Neutrophil (primary cell): ENCODE data around the gene KANK2.

ENCODE experiments used
- H3K27ac ChIP-seq: fragments of 200-600 bp; sonication (generic); 2 replicates; pipeline ENCODE4 v1.5.1; 2016; ENCODE audit warnings: mild to moderate bottlenecking, moderate library complexity
- H3K27me3 ChIP-seq: fragments of 200-600 bp; sonication (generic); 2 replicates; pipeline ENCODE4 v1.6.0; 2016; ENCODE audit warnings: mild to moderate bottlenecking
- H3K36me3 ChIP-seq: fragments of 200-600 bp; sonication (generic); 2 replicates; pipeline ENCODE4 v1.5.1; 2017
- H3K4me1 ChIP-seq, 2 experiments: fragments of 200-600 bp in 1 of 2; sonication (generic) in 1 of 2; 1 replicate in 1 of 2; 2 replicates in 1 of 2; pipeline versions ENCODE4 v1.5.1 to v1.6.1; 2013 to 2016; ENCODE audit warnings: low read depth in 1 of 2, low read length in 1 of 2, mild to moderate bottlenecking in 1 of 2, moderate library complexity in 1 of 2; ENCODE audit not compliant: control insufficient read depth in 1 of 2, insufficient read depth in 1 of 2
- H3K4me3 ChIP-seq, 2 experiments: fragments of 200-600 bp in 1 of 2; sonication (generic) in 1 of 2; 1 replicate in 1 of 2; 2 replicates in 1 of 2; pipeline ENCODE4 v1.5.1; 2013 to 2016; ENCODE audit warnings: low read depth in 1 of 2, low read length in 1 of 2, mild to moderate bottlenecking in 1 of 2, moderate library complexity in 1 of 2
- H3K9me3 ChIP-seq: fragments of 200-600 bp; sonication (generic); 2 replicates; pipeline ENCODE4 v1.5.1; 2016
- TF ChIP-seq, protein P1 (sequence below): fragments of 200-600 bp; sonication (generic); IDR thresholded peaks from 2 replicates; pipeline ENCODE4 v1.5.1; 2016; ENCODE audit warnings: antibody characterized with exemption

Gene KANK2

DNA sequence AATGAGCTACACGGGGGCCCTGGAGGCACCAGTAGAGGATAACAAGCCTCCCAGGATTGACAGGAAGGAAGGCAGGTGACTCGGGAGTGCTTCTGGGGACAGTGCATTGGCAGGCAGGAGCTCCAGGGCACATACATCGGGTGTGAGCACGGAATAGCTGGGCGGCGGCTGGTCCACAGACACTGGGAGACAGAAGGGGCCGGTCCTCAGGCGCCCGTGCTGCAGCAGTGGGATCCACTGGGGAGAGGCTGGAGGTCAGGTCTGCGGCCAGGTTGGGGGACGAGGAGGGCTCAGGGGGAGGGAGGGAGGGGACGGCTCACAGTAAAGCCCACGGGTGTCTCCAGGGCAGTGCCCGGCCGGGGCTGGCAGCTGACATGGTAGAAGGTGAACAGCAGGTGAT lies 40.0 kb upstream of the KANK2 start:
- TF ChIP-seq, protein P1, sequence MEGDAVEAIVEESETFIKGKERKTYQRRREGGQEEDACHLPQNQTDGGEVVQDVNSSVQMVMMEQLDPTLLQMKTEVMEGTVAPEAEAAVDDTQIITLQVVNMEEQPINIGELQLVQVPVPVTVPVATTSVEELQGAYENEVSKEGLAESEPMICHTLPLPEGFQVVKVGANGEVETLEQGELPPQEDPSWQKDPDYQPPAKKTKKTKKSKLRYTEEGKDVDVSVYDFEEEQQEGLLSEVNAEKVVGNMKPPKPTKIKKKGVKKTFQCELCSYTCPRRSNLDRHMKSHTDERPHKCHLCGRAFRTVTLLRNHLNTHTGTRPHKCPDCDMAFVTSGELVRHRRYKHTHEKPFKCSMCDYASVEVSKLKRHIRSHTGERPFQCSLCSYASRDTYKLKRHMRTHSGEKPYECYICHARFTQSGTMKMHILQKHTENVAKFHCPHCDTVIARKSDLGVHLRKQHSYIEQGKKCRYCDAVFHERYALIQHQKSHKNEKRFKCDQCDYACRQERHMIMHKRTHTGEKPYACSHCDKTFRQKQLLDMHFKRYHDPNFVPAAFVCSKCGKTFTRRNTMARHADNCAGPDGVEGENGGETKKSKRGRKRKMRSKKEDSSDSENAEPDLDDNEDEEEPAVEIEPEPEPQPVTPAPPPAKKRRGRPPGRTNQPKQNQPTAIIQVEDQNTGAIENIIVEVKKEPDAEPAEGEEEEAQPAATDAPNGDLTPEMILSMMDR: no peak
- Histone ChIP-seq H3K4me3 (no peak overlapping the region), H3K36me3 (no peaks in the 10 kb centered on the region), H3K4me1 (no peaks in the 10 kb centered on the region), H3K27me3 (peaks cover under 1% of the 10 kb centered on the region), H3K27ac (no peak overlapping the region), H3K9me3 (no peaks in the 10 kb centered on the region)

DNA sequence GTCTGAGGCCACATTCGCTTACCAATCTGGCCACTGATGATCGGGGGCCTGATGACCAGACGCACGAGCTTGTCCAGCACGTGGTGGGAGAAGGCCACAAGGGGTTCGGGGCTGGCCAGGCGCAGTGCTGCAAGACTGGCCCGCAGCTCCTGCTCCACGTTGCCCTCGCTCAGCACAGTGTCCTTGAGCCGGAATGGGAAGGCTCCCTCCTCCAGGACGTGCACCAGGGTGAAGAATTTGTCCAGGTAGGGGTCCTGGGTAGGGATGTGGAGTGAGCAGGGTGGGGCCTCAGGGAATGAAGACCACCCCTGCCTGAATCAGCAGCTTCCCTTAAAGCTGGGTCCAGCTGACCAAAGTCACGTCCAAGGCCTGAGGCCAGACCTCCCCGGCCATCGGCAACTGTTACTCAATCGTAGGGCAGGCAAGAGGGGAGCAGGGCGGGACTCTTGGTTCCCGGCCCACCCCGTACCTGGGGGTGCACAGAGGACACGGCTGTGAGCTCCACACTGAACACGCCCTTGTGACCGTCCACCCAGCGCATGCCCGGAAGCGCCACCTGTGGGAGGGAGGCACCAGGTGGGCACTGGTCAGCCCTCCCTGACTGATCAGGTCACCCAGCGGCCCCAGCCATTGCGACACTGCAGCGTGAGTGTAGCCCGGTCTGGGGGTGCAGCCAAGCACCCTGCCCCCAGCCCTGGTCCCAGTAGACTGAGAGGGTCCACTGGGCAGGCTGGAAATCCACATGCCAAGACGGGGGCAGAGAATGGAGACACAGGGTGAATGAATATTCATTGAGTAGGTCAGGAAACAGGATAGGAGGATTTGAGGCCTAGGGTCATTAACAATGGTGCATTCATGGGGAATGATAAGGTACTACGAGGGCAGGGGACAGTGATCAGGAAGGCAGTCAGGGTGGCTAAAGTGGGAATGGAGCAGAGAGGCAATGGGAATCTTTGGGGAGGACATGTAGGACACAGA lies 39.3 kb upstream of the KANK2 start:
- no peak overlapping the region for H3K27ac ChIP-seq
- H3K4me1 ChIP-seq: no peaks in the 10 kb centered on the region
- no peaks in the 10 kb centered on the region for H3K36me3 ChIP-seq
- H3K9me3 ChIP-seq: no peaks in the 10 kb centered on the region
- H3K4me3 ChIP-seq: no peak overlapping the region
- TF ChIP-seq, protein P1: no peak
- no peaks in the 10 kb centered on the region for H3K27me3 ChIP-seq

DNA sequence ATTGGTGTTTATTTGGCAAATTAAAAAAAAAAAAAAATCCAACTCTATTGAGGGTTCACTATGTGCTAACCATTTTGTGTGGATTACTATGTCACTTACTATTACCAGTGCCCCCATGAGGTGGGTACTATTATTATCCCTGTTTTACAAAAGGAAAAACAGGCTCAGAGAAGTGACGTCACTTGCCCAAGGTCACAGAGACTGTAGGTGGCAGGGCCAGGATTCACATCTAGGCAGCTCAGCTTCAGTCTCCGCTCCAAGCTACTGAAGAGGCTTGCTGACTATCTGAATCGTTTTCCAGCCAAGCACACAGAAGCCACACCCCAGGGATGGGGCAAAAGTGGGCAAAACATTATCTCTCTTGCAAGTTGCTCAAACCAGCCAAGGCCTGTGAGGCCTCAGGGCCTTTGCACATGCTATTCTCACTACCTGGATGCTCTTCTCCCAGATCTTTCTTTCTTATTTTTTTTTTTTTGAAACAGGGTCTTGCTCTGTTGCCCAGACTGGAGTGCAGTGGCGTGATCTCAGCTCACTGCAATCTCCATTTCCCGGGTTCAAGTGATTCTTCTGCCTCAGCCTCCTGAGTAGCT lies 37.2 kb upstream of the KANK2 start:
- H3K4me1 ChIP-seq: no peaks in the 10 kb centered on the region
- H3K27me3 ChIP-seq: no peaks in the 10 kb centered on the region
- H3K9me3 ChIP-seq: no peaks in the 10 kb centered on the region
- no peak overlapping the region for H3K4me3 ChIP-seq
- no peak overlapping the region for H3K27ac ChIP-seq
- H3K36me3 ChIP-seq: no peaks in the 10 kb centered on the region
- TF ChIP-seq, protein P1: no peak

DNA sequence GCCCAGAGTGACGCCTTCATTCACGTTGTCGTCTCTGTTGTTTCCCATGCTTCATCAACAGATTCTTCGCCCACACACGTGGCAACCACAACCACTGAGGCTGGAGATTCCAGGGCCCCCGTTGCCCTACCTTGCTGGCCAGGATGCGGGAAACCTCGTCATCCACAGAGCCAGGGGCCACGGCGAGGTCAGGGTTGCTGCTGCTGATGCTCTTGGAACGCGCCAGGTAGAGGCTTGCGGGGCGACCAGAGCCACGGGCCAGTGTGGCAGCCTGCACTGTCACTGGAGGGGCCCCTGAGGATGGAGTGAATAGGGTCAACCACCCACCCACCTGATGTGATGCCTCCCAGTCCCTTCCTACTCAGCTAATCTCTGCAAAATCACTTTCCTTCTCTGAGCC lies 35.7 kb upstream of the KANK2 start:
- Histone ChIP-seq H3K27ac (no peak overlapping the region), H3K4me1 (no peaks in the 10 kb centered on the region), H3K27me3 (no peaks in the 10 kb centered on the region), H3K4me3 (no peak overlapping the region), H3K9me3 (no peaks in the 10 kb centered on the region), H3K36me3 (no peaks in the 10 kb centered on the region)
- TF ChIP-seq, protein P1: no peak

DNA sequence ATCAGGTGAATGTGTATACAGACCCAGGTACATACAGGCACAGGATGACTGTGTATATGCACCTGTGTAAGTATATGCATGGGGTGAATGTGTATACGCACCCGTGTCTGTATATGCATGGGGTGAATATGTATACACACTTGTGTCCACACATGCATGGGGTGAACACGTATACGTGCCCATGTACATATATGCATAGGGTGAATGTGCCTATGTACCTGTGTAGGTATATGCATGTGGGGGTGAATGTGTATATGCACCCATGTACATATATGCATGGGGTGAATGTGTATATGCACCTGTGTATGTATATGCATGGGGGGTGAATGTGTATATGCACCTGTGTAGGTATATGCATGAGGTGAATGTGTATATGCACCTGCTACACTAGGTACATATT lies 35.2 kb upstream of the KANK2 start:
- H3K9me3 ChIP-seq: no peaks in the 10 kb centered on the region
- no peak overlapping the region for H3K27ac ChIP-seq
- no peaks in the 10 kb centered on the region for H3K27me3 ChIP-seq
- TF ChIP-seq, protein P1: no peak
- H3K4me3 ChIP-seq: no peak overlapping the region
- no peaks in the 10 kb centered on the region for H3K36me3 ChIP-seq
- no peaks in the 10 kb centered on the region for H3K4me1 ChIP-seq
